ENCODE data around the gene SMTNL1. TPM values are rescaled to one million over a fixed set of nuclear protein-coding genes. Genes with fewer than 3 reads are reported as not detected.

Gene SMTNL1
- total RNA-seq, 1 donor from 2014 or later: 45.2 TPM

DNA sequence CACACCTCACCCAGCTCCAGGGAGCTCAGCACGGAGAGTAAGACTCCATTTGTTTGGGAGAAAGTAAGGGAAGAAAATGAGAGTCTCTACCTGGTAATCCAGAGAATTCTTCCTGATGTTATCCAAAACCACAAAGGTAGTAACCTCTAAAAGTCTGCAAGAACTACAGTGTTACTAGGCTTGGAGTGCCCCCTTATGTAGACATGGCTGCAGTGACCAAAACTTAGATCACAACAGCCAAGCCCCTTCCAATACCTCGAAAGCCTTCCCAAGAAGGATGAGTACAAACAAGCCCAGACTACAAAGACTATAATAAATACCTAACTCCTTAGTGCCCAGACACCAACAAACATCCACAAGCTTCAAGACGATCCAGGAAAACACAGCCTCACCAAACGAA is 25.2 kb downstream of the SMTNL1 start:
- no peaks in the 10 kb centered on the region for H3K9me3 Mint-ChIP-seq (ENCODE audit: unreplicated experiment)
- DNase-seq (ENCODE audit: low spot score): no peak
- H3K4me1 Mint-ChIP-seq (ENCODE audit: unreplicated experiment): peaks cover 16% of the 10 kb centered on the region
- H3K27ac Mint-ChIP-seq (ENCODE audit: unreplicated experiment): no peak overlapping the region
- peaks cover 3% of the 10 kb centered on the region for H3K27me3 Mint-ChIP-seq (ENCODE audit: unreplicated experiment)
- no peak overlapping the region for H3K4me3 Mint-ChIP-seq (ENCODE audit: unreplicated experiment)
- H3K36me3 Mint-ChIP-seq (ENCODE audit: low read depth, unreplicated experiment): peaks cover 9% of the 10 kb centered on the region
- TF ChIP-seq, protein P1, sequence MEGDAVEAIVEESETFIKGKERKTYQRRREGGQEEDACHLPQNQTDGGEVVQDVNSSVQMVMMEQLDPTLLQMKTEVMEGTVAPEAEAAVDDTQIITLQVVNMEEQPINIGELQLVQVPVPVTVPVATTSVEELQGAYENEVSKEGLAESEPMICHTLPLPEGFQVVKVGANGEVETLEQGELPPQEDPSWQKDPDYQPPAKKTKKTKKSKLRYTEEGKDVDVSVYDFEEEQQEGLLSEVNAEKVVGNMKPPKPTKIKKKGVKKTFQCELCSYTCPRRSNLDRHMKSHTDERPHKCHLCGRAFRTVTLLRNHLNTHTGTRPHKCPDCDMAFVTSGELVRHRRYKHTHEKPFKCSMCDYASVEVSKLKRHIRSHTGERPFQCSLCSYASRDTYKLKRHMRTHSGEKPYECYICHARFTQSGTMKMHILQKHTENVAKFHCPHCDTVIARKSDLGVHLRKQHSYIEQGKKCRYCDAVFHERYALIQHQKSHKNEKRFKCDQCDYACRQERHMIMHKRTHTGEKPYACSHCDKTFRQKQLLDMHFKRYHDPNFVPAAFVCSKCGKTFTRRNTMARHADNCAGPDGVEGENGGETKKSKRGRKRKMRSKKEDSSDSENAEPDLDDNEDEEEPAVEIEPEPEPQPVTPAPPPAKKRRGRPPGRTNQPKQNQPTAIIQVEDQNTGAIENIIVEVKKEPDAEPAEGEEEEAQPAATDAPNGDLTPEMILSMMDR (IDR thresholded peaks at IDR 0.05; ENCODE audit: unreplicated experiment): no peak

DNA sequence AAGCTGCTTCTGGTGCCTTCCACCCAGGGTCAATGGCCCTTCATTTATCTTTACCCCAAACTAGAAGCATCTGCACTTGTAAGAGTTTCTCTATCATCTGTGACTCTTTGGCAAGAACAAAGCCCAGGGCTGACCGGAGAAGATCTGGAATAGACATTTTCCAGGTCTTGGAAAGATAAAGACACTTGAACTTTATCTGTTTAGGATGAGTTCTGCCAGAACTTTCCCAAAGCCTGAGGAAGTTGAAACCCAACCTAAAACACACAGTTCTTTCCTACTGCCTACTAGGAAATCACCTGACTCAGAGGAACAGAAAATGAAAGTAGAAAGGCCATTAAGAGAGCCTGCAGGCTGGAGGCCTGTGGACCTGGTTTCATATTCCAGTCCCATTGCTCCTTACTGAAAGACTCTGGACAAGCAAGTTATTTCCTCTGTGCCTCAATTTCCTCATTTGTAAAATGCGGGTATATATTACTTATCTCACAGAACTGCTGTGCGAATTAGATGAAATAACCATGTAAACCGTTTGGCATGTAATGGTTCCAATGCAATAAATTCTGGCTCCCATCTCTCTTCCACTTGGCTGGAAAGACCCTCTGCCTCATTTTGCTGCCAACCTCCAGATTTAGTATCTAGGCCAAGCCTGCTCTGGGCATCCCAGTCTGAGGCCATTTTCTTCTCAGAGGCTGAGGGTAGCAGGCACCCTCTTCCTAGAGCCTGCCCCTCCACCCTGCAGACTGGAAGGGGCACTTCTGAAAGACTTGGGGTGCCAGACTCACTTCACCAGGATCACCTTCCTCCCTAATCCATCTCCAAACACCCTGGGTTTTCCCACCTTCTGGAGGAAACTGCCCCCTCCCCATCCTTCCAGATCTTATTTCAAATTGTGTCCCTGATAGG is 28.9 kb downstream of the SMTNL1 start:
- DNase-seq (ENCODE audit: low spot score): no peak
- H3K27ac Mint-ChIP-seq (ENCODE audit: unreplicated experiment): peak overlapping the region; percentile 48

DNA sequence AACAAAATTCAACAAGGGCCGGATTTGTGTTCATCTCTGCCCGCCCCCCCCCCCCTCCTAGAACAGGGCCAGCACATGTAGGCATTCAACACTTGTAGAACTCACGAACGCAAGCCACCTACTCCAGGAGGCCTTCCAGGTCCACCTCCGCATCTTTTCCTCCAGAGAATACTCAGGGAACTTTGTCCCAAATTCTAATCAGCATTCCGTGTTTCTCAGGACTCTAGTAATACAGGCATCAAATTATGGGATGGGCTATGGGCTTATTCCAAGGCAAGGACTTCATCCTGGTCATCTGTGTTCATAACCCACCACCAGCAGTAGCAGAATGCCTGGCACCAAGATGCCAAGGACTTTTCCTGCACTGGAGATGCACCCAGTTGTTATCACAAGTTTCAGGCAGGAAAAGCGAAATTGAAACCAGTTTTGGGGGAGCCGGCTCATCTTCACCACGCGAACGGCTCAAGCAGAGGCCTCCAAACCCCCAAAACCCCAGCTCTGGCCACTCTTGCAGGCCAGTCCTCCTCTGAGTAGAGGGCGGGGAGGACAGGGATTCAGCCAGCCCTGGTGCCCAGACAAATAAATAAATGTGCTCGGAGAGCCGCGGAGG is 29.6 kb downstream of the SMTNL1 start:
- no peaks in the 10 kb centered on the region for H3K36me3 Mint-ChIP-seq (ENCODE audit: low read depth, unreplicated experiment)
- peaks cover 36% of the 10 kb centered on the region for H3K4me1 Mint-ChIP-seq (ENCODE audit: unreplicated experiment)
- H3K4me3 Mint-ChIP-seq (ENCODE audit: unreplicated experiment): peak overlapping the region; percentile 90
- H3K27ac Mint-ChIP-seq (ENCODE audit: unreplicated experiment): no peak overlapping the region
- no peak for DNase-seq (ENCODE audit: low spot score)
- peaks cover 6% of the 10 kb centered on the region for H3K27me3 Mint-ChIP-seq (ENCODE audit: unreplicated experiment)
- H3K9me3 Mint-ChIP-seq (ENCODE audit: unreplicated experiment): no peaks in the 10 kb centered on the region
- TF ChIP-seq, protein P1 (IDR thresholded peaks at IDR 0.05; ENCODE audit: unreplicated experiment): no peak

More for the DNA sequence above, 28.9 kb downstream of the SMTNL1 start:
- H3K36me3 Mint-ChIP-seq (ENCODE audit: low read depth, unreplicated experiment): peaks cover 1% of the 10 kb centered on the region
- H3K4me3 Mint-ChIP-seq (ENCODE audit: unreplicated experiment): peak overlapping the region; percentile 90
- peaks cover 30% of the 10 kb centered on the region for H3K4me1 Mint-ChIP-seq (ENCODE audit: unreplicated experiment)
- H3K9me3 Mint-ChIP-seq (ENCODE audit: unreplicated experiment): no peaks in the 10 kb centered on the region
- TF ChIP-seq, protein P1 (IDR thresholded peaks at IDR 0.05; ENCODE audit: unreplicated experiment): no peak
- peaks cover 6% of the 10 kb centered on the region for H3K27me3 Mint-ChIP-seq (ENCODE audit: unreplicated experiment)

DNA sequence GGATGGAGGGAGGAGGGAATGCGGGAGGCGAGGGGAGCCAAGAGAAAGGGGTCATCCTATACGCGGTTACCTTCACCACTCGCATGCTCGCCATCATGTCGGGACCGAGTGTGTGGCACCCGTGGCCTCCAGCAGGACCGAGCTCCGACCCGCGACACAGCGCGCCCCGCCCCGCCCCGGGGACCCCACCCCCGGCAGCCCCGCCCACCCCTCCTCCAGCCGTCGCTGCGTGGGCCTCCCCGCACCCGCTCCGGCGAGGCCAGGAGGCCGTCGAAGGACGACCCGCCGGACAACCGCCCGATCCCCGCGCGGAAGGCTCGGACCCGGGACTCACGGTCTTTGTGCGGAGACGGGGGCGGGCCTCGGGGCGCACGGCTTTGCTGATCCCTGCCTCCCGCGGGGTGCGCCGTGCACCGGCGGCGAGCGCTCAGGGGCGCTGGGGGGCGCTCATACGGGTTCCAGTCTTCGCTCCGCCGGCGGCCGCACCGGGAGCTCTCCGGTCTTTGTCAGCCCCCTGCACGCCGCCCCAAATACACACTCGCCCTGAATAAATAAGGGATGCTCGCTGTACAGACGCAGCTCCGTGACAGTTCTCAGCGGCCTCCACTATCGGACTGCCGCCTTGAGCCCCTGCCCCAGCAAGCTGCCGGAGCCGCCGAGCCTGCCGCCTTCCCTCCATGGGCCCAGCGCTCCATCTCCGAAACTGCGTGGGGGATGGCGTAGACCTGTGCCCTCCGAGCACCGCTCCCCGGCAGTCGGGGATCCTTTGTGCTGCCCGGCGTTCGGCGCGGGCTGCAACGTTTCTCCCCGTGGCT is 30.3 kb downstream of the SMTNL1 start, which contains the start of gene UBE2L6:
UBE2L6 (minus strand) TSS at position 158 of the 815 bp plus-strand sequence; CDS start at position 97, 61 bp downstream.
- TF ChIP-seq, protein P1 (IDR thresholded peaks at IDR 0.05; ENCODE audit: unreplicated experiment): no peak
- H3K36me3 Mint-ChIP-seq (ENCODE audit: low read depth, unreplicated experiment): no peaks in the 10 kb centered on the region
- H3K4me1 Mint-ChIP-seq (ENCODE audit: unreplicated experiment): peaks cover 38% of the 10 kb centered on the region
- H3K9me3 Mint-ChIP-seq (ENCODE audit: unreplicated experiment): no peaks in the 10 kb centered on the region
- peak; percentile 91 for DNase-seq (ENCODE audit: low spot score)
- H3K27me3 Mint-ChIP-seq (ENCODE audit: unreplicated experiment): peaks cover 6% of the 10 kb centered on the region
- H3K27ac Mint-ChIP-seq (ENCODE audit: unreplicated experiment): peak within 1 kb of the TSS; percentile 67
- peak within 1 kb of the TSS; percentile 94 for H3K4me3 Mint-ChIP-seq (ENCODE audit: unreplicated experiment)

Data from endothelial cell (in vitro differentiated cells).